Body of pancreas (tissue), 4 donors: Measurements from ENCODE around the gene GIMAP6. TPM values are rescaled to one million over a fixed set of nuclear protein-coding genes. Genes with fewer than 3 reads are reported as not detected.
"Not testable (repeated sequence)": the region's sequence is repeated elsewhere in the genome, so short reads cannot be mapped to it uniquely, and the experiment has no call there.

Source experiments
- ATAC-seq: fragments of 150-250 bp; one replicate; pipeline ENCODE4 v1.9.1; 2016
- DNase-seq, 4 donors: peaks; one replicate each; pipeline ENCODE4 v3.0.0-alpha.2; 2019
- H3K27ac ChIP-seq, 4 donors: fragments of 200-600 bp; sonication (generic); 1 replicate in 3 of 4; 2 replicates in 1 of 4; pipeline versions ENCODE4 v1.5.1 to v1.6.1; 2016 to 2019; ENCODE audit warnings: mild to moderate bottlenecking in 1 of 4, mixed read lengths in 1 of 4, moderate library complexity in 1 of 4
- H3K27me3 ChIP-seq, 2 donors: fragments of 200-600 bp; sonication (generic); one replicate each; pipeline ENCODE4 v1.6.0; 2016; ENCODE audit warnings: mild to moderate bottlenecking in 1 of 2
- H3K36me3 ChIP-seq, 2 donors: fragments of 200-600 bp; sonication (generic); replicated peaks in 1 of 2; 2 replicates each; pipeline ENCODE4 v1.5.1; 2016; ENCODE audit warnings: low read depth in 2 of 2; ENCODE audit not compliant: insufficient read depth in 1 of 2
- H3K4me1 ChIP-seq: fragments of 200-600 bp; sonication (generic); one replicate; pipeline ENCODE4 v1.6.0; 2016
- H3K4me3 ChIP-seq, 2 donors: fragments of 200-600 bp; sonication (generic); 1 replicate in 1 of 2; 2 replicates in 1 of 2; pipeline ENCODE4 v1.5.1; 2016 to 2019
- H3K9me3 ChIP-seq, 3 donors: fragments of 200-600 bp; sonication (generic); 1 replicate in 2 of 3; 2 replicates in 1 of 3; pipeline ENCODE4 v1.5.1; 2016
- POLR2A ChIP-seq, 3 donors: fragments of 450-650 bp; IDR thresholded peaks; one replicate each; pipeline ENCODE4 v1.6.1; 2016; ENCODE audit warnings: antibody characterized with exemption in 3 of 3, mild to moderate bottlenecking in 2 of 3
- WGBS, 2 donors: methylation state at CpG; one replicate each; pipeline ENCODE4 v1.1.5; 2017; 5-methylcytosine and 5-hydroxymethylcytosine counted together
- intact Hi-C: fragments of 100-400 bp; cut with DNase I; formaldehyde crosslinking; loops from one replicate; pipeline ENCODE4 v1.15.1; 2023
- total RNA-seq, 2 donors: library from RNA; depleted of rRNA; stranded (reverse); fragments of >200 nt; gene quantifications; one replicate each; pipeline ENCODE4 v1.1.0, GENCODE V29; 2016
- TF ChIP-seq, protein P1 (sequence below), 7 experiments: fragments of 450-650 bp in 4 of 7; fragments of 200-600 bp in 3 of 7; sonication (generic) in 3 of 7; IDR thresholded peaks; one replicate each; pipeline ENCODE4 v1.5.1; 2016 to 2019; ENCODE audit warnings: antibody characterized with exemption in 7 of 7

The GIMAP6 gene
- total RNA-seq, 2 donors from 2014 or later: 8.6 to 10.6 TPM

- intact Hi-C loops: no loop called here
- TF ChIP-seq, protein P1, sequence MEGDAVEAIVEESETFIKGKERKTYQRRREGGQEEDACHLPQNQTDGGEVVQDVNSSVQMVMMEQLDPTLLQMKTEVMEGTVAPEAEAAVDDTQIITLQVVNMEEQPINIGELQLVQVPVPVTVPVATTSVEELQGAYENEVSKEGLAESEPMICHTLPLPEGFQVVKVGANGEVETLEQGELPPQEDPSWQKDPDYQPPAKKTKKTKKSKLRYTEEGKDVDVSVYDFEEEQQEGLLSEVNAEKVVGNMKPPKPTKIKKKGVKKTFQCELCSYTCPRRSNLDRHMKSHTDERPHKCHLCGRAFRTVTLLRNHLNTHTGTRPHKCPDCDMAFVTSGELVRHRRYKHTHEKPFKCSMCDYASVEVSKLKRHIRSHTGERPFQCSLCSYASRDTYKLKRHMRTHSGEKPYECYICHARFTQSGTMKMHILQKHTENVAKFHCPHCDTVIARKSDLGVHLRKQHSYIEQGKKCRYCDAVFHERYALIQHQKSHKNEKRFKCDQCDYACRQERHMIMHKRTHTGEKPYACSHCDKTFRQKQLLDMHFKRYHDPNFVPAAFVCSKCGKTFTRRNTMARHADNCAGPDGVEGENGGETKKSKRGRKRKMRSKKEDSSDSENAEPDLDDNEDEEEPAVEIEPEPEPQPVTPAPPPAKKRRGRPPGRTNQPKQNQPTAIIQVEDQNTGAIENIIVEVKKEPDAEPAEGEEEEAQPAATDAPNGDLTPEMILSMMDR (IDR thresholded peaks at IDR 0.05): no peak
- TF ChIP-seq POLR2A (IDR thresholded peaks at IDR 0.05): no peak
- H3K27me3 ChIP-seq: no peaks in the 10 kb centered on the region
- no peaks in the 10 kb centered on the region for H3K9me3 ChIP-seq
- H3K4me3 ChIP-seq: no peak overlapping the region
- no peaks in the 10 kb centered on the region for H3K4me1 ChIP-seq
- no peak overlapping the region for H3K27ac ChIP-seq
- ATAC-seq (no peak), DNase-seq (no peak)
- no peaks in the 10 kb centered on the region for H3K36me3 ChIP-seq
- WGBS, 2 donors: 85 to 88% methylated on average over 9 of the region's 9 CpGs
These were observed 33.0 kb upstream of the GIMAP6 start for GRCh38 chr7:150665089-150665748.

- 84 to 93% methylated on average over 4 of the region's 4 CpGs for WGBS, 2 donors
- no peak overlapping the region for H3K4me3 ChIP-seq
- ATAC-seq: no peak
- intact Hi-C loops: no loop called here
- no peaks in the 10 kb centered on the region for H3K27me3 ChIP-seq
- H3K36me3 ChIP-seq: no peaks in the 10 kb centered on the region
- no peak for DNase-seq
- H3K4me1 ChIP-seq: no peaks in the 10 kb centered on the region
- H3K9me3 ChIP-seq: no peaks in the 10 kb centered on the region
- TF ChIP-seq, protein P1 (IDR thresholded peaks at IDR 0.05): no peak
- TF ChIP-seq POLR2A (IDR thresholded peaks at IDR 0.05): no peak
- H3K27ac ChIP-seq: no peak overlapping the region
These were observed 31.8 kb upstream of the GIMAP6 start for GRCh38 chr7:150663802-150664494.

- H3K36me3 ChIP-seq, H3K27me3 ChIP-seq, H3K4me3 ChIP-seq, intact Hi-C loops, H3K27ac ChIP-seq, H3K9me3 ChIP-seq, ATAC-seq, H3K4me1 ChIP-seq, DNase-seq: not testable (repeated sequence)
These were observed 30.6 kb upstream of the GIMAP6 start for GRCh38 chr7:150662821-150663220.

GRCh38 chr7:150660939-150661613 is 28.9 kb upstream of the GIMAP6 start:
- Histone ChIP-seq H3K4me1 (peaks cover 4% of the 10 kb centered on the region), H3K9me3 (peaks cover 0 to 13% (median 0%) of the 10 kb centered on the region in 3 donors), H3K4me3 (no peak overlapping the region), H3K27me3 (no peaks in the 10 kb centered on the region), H3K36me3 (no peaks in the 10 kb centered on the region), H3K27ac (no peak overlapping the region)
- no peak for ATAC-seq
- 75 to 91% methylated on average over 4 of the region's 4 CpGs for WGBS, 2 donors
- DNase-seq: no peak
- intact Hi-C loops: no loop called here
- TF ChIP-seq POLR2A (IDR thresholded peaks at IDR 0.05): no peak
- TF ChIP-seq, protein P1 (IDR thresholded peaks at IDR 0.05): no peak

- 57 to 81% methylated on average over 3 of the region's 3 CpGs for WGBS, 2 donors
These were observed 25.3 kb upstream of the GIMAP6 start for GRCh38 chr7:150657526-150657925.

More at GRCh38 chr7:150657526-150657925, 25.3 kb upstream of the GIMAP6 start:
- DNase-seq (no peak), ATAC-seq (no peak)
- intact Hi-C loops: no loop called here
- no peaks in the 10 kb centered on the region for H3K27me3 ChIP-seq
- H3K36me3 ChIP-seq: no peaks in the 10 kb centered on the region
- H3K4me3 ChIP-seq: no peak overlapping the region
- peaks cover 6% of the 10 kb centered on the region for H3K4me1 ChIP-seq
- H3K27ac ChIP-seq: no peak overlapping the region
- TF ChIP-seq POLR2A (IDR thresholded peaks at IDR 0.05): no peak
- TF ChIP-seq, protein P1 (IDR thresholded peaks at IDR 0.05): no peak
- peaks cover 0 to 13% (median 0%) of the 10 kb centered on the region in 3 donors for H3K9me3 ChIP-seq
